AG10803 (cell line): Measurements from ENCODE around the gene HRH3.

Experiments used
- DNase-seq: peaks from one replicate; pipeline ENCODE4 v3.0.0; 2010; ENCODE audit warnings: low read depth
- H3K4me3 ChIP-seq: 2 replicates; pipeline ENCODE4 v1.5.1; 2011; ENCODE audit warnings: mild to moderate bottlenecking, low read length, control low read depth
- TF ChIP-seq, protein P1 (sequence below): conservative IDR thresholded peaks from 2 replicates; pipeline ENCODE4 v1.5.1; 2011; ENCODE audit warnings: mild to moderate bottlenecking, low read length, control low read depth, inconsistent platforms

HRH3 gene

GRCh38 chr20:62210496-62210855 lies 9.6 kb downstream of the HRH3 start:
- TF ChIP-seq, protein P1, sequence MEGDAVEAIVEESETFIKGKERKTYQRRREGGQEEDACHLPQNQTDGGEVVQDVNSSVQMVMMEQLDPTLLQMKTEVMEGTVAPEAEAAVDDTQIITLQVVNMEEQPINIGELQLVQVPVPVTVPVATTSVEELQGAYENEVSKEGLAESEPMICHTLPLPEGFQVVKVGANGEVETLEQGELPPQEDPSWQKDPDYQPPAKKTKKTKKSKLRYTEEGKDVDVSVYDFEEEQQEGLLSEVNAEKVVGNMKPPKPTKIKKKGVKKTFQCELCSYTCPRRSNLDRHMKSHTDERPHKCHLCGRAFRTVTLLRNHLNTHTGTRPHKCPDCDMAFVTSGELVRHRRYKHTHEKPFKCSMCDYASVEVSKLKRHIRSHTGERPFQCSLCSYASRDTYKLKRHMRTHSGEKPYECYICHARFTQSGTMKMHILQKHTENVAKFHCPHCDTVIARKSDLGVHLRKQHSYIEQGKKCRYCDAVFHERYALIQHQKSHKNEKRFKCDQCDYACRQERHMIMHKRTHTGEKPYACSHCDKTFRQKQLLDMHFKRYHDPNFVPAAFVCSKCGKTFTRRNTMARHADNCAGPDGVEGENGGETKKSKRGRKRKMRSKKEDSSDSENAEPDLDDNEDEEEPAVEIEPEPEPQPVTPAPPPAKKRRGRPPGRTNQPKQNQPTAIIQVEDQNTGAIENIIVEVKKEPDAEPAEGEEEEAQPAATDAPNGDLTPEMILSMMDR, result no peak
- no peak overlapping the region for H3K4me3 ChIP-seq
- no peak for DNase-seq

- DNase-seq, result no peak
Observed at GRCh38 chr20:62209850-62210495, 10.1 kb downstream of the HRH3 start.

DNA sequence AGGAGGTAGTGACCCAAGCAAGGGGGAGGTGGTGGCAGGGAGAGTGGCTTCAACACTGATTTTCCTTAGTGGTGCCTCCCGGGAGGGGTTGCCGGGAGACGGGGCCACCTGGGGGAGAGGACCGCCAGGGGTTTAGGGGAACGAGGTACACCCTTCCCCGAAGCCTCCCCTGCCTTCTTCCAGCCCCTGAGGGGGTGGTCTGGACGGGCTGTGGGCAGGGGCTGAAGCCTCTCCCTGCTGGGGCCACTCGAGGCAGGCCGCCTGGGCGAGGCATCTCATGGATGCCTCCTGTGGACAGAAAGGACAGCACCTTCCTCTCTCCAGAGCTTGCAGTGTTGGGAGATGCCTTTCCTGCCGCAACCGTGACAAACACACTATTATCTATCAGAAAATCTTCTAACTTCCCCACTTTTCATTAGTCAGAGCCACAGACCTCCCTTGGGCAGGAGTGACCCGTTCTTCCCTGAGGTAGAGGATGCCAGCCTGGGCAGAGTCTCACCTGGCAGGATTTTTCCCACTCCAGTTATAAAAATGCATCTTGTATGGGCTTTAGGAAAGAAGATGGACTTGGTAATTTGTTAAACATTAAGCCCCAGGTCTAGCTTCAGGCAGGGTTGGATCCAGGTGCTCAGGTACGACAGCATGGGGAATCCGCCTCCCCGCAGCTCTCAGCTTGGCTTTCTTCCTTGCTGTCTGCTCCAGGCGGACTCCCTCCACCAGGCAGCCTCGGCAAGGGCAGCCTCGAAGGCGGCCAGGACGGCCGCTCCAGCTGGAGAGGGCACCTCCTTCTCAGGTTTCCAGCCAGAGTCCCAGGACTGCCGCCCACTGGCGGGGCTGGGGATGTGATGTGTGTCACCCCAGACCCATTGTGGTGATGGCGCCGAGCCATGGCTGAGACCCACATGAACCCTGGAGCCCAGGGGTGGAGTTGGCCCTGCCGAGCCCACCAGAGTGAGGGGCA lies 11.0 kb downstream of the HRH3 start:
- H3K4me3 ChIP-seq, result no peak overlapping the region
- TF ChIP-seq, protein P1, result no peak; the same call in 1 of the 2 replicates
- DNase-seq, result no peak

More at GRCh38 chr20:62209850-62210495, 10.1 kb downstream of the HRH3 start:
- no peak overlapping the region for H3K4me3 ChIP-seq
- TF ChIP-seq, protein P1, result no peak

DNA sequence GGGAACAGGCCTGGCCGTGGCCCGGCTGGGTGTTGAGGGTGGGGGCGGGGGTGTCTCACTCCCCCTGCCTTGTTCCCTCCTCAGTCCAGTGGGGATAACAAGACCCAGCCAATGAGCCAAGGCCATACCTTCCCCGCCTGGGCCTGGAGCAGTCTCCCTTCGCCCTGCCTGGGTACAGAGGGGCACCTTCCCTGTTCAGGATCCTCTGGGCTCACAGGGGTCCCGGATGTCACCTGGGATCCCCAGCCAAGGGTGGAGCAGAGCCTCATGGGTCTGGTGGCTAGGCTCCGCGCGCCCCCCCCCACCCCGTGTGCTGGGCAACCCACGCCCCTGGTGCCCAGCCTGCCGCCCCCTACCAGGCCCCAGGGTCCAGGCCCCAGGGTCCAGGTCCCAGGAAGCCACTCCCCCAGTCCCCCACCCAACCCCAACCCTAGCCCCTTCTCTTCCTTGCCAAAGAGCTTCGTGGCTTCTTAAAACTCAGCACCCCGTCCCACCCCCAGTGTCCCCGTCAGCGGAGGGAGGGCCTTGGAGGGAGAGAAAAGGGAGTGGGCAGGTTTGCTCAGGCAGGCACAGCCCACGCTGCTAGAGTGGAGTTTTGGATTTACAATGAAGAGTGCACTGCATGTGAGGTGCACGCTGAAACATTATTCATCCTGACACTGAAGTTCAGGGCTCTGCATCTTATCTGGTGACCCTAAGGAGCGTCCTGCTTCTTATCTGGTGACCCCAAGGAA lies 11.8 kb downstream of the HRH3 start:
- TF ChIP-seq, protein P1, result no peak
- H3K4me3 ChIP-seq, result no peak overlapping the region
- DNase-seq, result no peak

DNA sequence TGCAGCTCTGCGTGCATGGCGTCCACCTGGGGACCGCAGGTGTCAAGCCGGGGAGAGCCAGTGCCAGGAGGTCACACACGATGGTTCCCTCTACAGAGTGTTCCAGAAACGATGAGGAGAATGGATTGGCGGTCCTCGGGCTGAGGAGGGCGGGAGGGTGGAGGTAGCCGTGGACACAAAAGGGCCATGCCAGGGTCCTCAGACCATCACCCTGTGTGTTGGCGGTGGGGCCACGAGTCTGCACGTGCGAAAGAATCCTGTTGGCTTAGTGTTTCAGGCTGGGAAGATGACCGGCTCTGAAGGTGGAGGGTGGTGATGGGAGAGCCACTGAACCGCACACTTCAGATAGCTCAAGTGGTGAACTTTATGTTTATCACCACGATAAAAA lies 13.7 kb downstream of the HRH3 start:
- no peak overlapping the region for H3K4me3 ChIP-seq
- TF ChIP-seq, protein P1, result no peak
- no peak for DNase-seq

DNA sequence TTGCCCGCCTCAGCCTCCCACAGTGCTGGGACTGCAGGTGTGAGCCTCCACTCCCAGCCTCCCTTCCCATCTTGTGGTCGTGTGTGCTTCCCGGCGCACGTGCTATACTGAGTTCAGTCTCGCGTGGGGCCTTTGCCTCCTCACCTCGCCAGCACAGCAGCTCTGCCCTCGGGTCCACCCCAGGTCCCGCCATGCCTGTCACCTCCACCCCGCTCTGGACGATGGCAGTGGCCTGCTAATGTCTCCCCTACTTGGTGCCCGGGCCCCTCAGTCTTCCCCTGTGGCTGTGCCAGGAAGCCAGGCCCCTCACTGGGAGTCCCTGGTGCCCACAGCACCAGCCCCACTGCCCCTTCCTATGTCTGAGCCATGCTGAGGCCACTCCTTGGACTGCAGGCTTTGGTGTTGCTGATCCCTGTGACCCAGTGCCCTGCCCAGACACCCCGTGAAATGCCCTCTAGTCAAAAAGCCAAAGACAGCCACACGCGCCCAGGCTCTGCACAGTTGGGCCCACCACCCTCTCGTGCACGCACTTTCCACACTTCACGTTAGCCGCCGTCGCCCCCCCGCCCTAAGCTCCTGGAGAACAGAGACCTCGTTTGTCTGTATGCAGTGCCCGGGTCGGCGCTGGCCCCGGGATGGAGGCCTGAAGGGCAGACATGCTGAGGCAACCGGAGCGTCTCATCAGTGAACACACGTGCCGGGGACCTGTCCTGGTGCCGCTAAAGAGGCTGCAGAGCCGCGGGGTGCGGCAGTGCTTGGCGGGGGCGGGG lies 14.3 kb downstream of the HRH3 start:
- no peak for DNase-seq
- TF ChIP-seq, protein P1, result no peak
- no peak overlapping the region for H3K4me3 ChIP-seq
